Lower leg skin (tissue), 4 donors: Measurements from ENCODE around the gene ZNF32. TPM values are rescaled to one million over a fixed set of nuclear protein-coding genes. Genes with fewer than 3 reads are reported as not detected.

Source experiments
- DNase-seq, 2 donors: peaks; one replicate each; pipeline ENCODE4 v3.0.0-alpha.2; 2019; ENCODE audit warnings: low spot score in 2 of 2
- H3K4me3 ChIP-seq: fragments of 200-600 bp; sonication (generic); 2 replicates; pipeline ENCODE4 v1.5.1; 2017; ENCODE audit warnings: mild to moderate bottlenecking, low read depth; ENCODE audit not compliant: poor library complexity, severe bottlenecking
- CTCF ChIP-seq, 3 donors: fragments of 450-650 bp; IDR thresholded peaks; one replicate each; pipeline ENCODE4 v1.5.1; 2016; ENCODE audit warnings: antibody characterized with exemption in 3 of 3, mild to moderate bottlenecking in 3 of 3, moderate library complexity in 2 of 3
- POLR2A ChIP-seq, 2 donors: fragments of 450-650 bp; IDR thresholded peaks; one replicate each; pipeline ENCODE4 v1.6.1; 2016 to 2017; ENCODE audit warnings: antibody characterized with exemption in 2 of 2, mild to moderate bottlenecking in 1 of 2, moderate library complexity in 1 of 2
- WGBS, 2 donors: methylation state at CpG; one replicate each; pipeline ENCODE4 v1.1.5; 2018; 5-methylcytosine and 5-hydroxymethylcytosine counted together
- intact Hi-C: fragments of 100-400 bp; cut with DNase I; formaldehyde crosslinking; loops from one replicate; pipeline ENCODE4 v1.15.0; 2023; ENCODE audit warnings: low total_unique reads
- total RNA-seq, 4 donors: library from RNA; depleted of rRNA; stranded (reverse); fragments of >200 nt; gene quantifications; one replicate each; pipeline ENCODE4 v1.1.0, GENCODE V29; 2016

ZNF32 gene
- total RNA-seq, 4 donors from 2014 or later, result 27.3 to 36.8 (median 33.4) TPM

- DNase-seq, result peak in 1 of 2 donors; percentile 85
- H3K4me3 ChIP-seq, result no peak overlapping the region
- WGBS, 2 donors, result 89 to 90% methylated on average over 8 of the region's 8 CpGs
- intact Hi-C loops, result loop anchor here (10.0 kb wide), 1 partner anchor 629 kb away; no protein-coding TSS in a partner anchor
- no peak for TF ChIP-seq CTCF (IDR thresholded peaks at IDR 0.05)
Observed at GRCh38 chr10:43685744-43686143, 37.1 kb upstream of the ZNF32 start.

DNA sequence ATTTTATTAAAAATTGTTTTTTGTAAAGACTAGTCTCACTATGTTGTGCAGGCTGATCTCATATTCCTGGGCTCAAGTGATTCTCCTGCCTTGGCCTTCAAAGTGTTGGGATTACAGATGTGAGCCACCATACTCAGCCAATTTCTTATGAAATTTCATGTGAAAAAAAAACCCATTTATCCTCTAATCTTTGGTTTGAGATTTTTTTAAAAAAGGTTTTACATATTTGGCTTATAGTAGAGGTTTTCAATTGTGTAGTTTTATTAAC lies 35.5 kb upstream of the ZNF32 start:
- TF ChIP-seq CTCF (IDR thresholded peaks at IDR 0.05), result no peak
- TF ChIP-seq POLR2A (IDR thresholded peaks at IDR 0.05), result no peak
- no peak overlapping the region for H3K4me3 ChIP-seq
- DNase-seq, result no peak
- intact Hi-C loops, result loop anchor here (10.0 kb wide), 1 partner anchor 631 kb away; no protein-coding TSS in a partner anchor

GRCh38 chr10:43683451-43684291 lies 35.0 kb upstream of the ZNF32 start:
- TF ChIP-seq POLR2A (IDR thresholded peaks at IDR 0.05) (no peak), CTCF (IDR thresholded peaks at IDR 0.05) (no peak)
- WGBS, 2 donors, result 38 to 39% methylated on average over 10 of the region's 10 CpGs
- intact Hi-C loops, result loop anchor here (10.0 kb wide), 1 partner anchor 631 kb away; no protein-coding TSS in a partner anchor
- no peak for DNase-seq
- no peak overlapping the region for H3K4me3 ChIP-seq

GRCh38 chr10:43682956-43683355 lies 34.3 kb upstream of the ZNF32 start:
- no peak overlapping the region for H3K4me3 ChIP-seq
- intact Hi-C loops, result loop anchor here (10.0 kb wide), 1 partner anchor 632 kb away; no protein-coding TSS in a partner anchor
- WGBS, 2 donors, result 85 to 91% methylated on average over 2 of the region's 2 CpGs
- no peak for DNase-seq
- TF ChIP-seq POLR2A (IDR thresholded peaks at IDR 0.05), result no peak
- no peak for TF ChIP-seq CTCF (IDR thresholded peaks at IDR 0.05)

DNA sequence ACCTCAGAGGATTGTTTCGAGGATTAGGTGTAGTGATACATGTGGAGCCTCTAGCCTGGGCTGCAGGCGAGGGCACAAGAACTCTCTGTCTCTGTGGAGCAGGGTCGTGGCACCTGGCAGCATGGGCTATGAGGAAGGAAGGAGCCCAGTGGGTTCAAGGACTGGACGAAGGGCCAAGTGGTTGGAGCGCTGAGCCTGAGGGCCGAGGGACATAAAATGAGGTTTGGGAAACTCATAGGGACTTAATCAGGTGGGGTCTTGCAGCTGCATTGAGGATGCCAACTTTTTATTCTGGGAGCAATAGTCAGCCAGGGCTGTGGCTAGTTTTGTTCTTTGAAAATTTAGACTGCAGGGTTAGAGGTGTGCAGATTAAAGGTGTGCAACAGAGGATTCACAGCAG lies 33.0 kb upstream of the ZNF32 start:
- peak in 1 of 2 donors; percentile 58 for DNase-seq
- intact Hi-C loops, result loop anchor here (10.0 kb wide), 1 partner anchor 633 kb away; no protein-coding TSS in a partner anchor
- TF ChIP-seq CTCF (IDR thresholded peaks at IDR 0.05) (no peak), POLR2A (IDR thresholded peaks at IDR 0.05) (no peak)
- 93 to 95% methylated on average over 6 of the region's 6 CpGs for WGBS, 2 donors
- H3K4me3 ChIP-seq, result no peak overlapping the region
